SIG-M5 treated with dmso at 0.1 percent for 504 hours (cell line): ENCODE data around the gene OR5C1.
A peak's percentile ranks its signal among the peaks of the same experiment; 100 is the strongest.
"Not testable (repeated sequence)": the region's sequence is repeated elsewhere in the genome, so short reads cannot be mapped to it uniquely, and the experiment has no call there.

Experiments used
- DNase-seq: peaks from one replicate; lab custom pipeline; 2025; ENCODE audit not compliant: unreplicated experiment; lab: John Stamatoyannopoulos, UW

The OR5C1 gene

DNA sequence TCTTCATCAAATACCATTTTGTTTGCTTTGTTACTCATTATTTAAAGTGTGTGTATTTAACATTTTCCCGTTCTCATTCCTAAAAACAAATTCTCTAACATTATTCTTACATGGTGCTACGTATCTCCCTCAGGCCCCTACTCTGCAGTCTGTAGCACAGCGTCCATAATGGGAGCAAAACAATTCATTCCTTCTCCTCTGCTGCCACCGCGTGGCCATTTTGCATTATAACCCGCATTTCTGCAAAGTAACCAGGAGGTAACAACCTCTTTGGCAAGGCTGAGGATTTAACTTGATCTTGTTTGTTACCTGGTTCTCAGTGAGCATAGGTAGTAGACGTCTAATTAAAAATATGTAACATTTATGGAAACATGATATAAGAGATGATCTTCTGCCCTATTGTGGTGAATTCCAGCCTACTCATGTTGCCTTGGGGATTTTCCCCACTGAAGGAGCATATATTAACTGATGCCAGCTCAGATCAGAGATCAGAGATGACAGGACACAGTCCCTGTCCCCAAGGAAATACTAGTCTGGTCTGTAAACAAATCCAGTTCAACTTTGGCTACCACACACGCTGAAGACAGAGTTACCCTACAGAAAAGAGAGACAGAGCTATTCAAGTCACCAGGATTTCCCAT lies 21.7 kb downstream of the OR5C1 start:
- DNase-seq = peak; percentile 72

DNA sequence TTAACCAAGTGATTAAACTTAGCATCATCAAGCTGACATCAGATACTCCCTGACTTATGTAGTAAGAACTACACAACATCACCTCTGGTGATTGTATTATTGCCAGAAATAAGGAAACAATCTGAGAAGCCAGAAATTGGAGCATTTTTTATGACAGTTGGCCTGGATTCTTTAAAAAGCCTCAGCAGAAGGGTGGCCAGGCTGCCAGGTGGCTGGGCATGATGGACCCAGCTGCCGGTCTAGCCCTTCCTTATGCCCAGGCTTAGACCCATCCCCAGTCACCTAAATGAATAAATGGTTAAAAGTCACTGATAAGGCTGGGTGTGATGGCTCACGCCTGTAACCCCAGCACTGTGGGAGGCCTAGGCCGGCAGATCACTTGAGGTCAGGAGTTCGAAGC lies 24.0 kb downstream of the OR5C1 start:
- no peak for DNase-seq

DNA sequence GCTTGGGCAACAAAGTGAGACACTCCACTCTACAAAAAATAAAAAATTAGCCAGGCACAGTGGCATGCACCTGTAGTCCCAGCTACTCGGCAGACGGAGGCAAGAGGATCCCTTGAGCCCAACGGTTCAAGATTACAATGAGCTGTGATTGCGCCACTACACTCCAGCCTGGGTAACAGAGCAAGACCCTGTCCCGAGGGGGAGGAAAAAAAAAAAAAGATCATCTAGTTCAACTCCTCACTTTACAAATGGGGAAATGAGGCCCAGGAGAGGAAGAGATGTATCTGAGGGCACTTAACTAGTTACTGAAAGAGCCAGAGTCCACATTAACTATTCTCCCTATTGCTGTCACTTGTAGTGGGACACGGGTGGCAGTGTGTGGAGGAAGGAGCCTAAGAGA lies 25.8 kb downstream of the OR5C1 start:
- peak; percentile 53 for DNase-seq

DNA sequence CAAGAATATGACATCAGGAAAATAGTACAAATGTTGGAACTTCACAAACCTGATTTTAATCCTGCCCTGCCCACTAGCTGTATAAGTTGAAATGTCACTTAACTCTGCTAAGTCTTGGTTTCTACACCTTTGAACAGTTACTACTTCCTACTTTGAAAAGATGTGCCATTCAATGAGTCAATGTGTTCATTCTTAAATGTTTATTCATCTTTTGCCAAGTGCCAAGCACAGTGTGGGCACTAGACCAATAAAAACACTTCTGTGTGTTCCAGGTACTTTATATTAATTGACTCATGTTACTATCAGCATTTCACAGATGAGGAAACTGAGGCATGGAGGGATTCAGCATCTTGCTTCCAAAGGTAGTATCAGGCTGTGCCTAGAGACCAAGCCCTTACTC lies 26.8 kb downstream of the OR5C1 start:
- DNase-seq = no peak

DNA sequence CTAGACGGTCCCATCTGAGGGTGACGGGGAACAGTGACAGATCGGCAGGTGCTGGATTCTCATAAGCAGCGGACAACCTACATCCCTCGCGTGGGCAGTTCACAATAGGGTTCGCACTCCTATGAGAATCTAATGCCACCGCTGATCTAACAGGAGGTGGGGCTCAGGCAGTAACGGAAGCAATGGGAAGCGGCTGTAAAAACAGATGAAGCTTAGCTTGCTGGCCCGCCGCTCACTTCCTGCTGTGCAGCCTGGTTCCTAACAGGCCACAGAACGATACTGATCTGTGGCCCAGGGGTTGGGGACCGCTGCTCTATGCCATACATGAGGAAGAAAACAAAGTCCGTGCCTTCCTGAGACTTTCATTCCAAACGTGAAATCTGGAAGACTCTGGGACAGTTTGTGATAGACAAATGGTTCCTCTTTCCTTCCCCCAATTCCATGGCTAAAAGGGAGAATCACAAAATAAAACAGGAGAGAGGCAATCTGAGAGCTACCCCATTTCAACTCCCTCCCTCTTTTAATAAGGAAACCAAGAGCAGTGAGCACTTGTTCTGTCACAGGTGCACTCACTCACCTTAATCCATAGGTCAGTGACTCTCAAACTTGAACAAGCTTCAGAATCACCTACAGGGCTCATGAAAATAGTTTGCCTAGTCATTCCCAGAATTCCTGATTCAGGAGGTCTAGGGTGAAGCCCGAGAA lies 27.6 kb downstream of the OR5C1 start:
- no peak for DNase-seq

DNA sequence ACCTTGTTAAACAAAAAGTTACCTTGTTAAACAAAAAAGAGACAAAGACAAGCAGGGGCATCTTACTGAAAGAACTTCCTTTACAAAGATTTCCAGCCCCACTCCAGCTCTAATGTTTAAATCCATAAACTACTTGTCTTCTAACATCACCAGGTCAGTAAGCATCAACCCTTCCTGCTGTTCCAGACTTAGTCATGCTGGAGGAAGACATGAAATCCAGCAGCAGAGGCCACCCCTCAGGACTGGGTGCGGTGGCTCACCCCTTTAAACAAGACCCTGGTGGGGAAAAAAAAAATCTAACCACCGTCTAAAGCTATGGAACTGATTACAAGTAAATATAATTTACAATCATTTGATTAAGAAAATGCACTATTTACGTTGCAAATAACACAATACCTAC lies 30.6 kb downstream of the OR5C1 start:
- no peak for DNase-seq

DNA sequence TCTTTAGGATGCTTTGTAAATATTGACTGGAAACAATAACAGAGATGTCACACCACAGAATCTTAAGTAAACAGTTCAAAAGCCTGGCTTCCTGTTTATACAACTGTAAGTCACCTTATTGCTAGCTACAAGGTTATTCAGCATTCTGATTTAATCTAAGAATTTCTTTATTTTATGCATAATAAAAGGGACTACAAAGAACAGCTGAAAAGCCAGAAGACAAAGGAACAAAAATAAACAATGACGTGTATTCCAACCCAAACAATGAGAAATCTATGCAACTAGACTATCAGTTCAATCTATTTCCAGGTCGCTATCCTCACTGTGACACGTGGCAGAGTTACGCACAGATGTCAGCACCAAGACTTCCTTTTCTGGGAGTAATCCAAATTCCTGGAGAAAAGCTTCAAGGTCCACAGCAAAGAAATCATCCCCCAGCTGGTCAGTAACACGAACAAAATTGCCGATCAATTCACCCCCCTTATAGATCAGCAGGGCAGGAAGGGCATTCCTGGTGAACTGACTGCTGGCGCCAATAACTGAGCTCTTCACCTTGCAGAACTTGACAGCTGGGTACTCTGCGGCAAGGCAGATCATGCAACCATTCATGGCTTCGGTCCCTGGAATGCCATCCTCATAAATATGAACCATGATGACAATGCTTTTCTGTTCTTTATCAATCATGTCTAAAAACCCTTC lies 31.2 kb downstream of the OR5C1 start:
- no peak for DNase-seq

DNA sequence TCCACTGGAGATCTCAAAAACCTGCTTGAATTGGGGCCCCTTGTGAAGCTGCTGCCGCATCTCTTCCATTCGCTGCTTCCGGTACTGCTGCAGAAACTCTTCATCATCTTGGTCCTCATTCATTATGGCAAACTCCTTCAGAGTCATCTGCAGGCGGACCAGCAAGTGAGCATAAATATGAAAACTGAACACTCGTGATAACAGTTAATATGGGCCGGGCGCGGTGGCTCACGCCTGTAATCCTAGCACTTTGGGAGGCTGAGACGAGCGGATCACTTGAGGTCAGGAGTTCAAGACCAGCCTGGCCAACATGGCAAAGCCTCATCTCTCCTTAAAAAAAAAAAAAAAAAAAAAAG lies 31.7 kb downstream of the OR5C1 start:
- DNase-seq = no peak

DNA sequence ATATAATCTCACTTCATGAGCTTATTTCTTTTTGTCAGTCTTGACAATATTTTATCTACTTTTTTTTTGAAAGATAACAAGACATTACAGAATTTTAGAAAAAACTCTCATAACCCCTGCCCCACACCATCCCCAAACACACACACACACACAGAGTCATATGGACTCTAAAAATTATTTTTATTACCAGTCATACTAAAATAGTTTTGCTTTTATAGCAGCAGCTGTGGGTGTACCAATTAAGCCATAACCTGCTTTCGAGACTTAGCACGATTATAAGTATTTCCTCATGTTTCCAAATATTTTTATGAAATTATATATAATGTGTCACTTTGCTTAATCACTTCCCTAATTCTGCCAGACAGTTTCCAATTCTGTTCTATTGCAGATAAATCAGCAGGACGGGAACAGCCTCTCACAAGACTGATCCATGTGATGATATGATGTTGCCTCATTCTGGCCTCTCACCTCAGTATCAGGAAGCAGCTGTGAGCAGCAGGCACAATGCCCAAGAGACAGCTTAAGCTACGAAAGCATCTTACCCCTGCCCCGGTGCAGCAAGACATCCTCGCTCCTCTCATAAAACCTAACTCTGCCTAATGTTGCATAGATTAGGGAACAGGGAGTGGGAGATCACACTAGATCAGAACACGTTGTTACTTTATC lies 32.7 kb downstream of the OR5C1 start:
- peak; percentile 41 for DNase-seq

DNA sequence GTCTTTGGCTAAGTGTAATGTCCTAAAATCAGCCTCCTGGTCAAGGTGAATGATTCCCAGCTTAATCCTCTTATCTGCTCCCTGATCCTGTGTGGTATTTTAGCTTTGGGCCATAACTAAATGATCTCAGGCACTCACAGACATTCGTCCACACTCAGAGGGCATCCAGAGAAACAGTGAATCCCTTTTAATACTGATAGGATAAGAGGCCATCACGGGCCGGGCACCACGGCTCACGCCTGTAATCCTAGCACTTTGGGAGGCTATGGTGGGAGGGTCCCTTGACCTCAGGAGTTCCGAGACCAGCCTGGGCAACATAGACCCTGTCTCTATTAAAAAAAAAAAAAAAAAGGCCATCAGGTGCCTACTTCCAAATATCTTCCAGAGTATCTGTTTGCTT lies 33.3 kb downstream of the OR5C1 start:
- DNase-seq = no peak

DNA sequence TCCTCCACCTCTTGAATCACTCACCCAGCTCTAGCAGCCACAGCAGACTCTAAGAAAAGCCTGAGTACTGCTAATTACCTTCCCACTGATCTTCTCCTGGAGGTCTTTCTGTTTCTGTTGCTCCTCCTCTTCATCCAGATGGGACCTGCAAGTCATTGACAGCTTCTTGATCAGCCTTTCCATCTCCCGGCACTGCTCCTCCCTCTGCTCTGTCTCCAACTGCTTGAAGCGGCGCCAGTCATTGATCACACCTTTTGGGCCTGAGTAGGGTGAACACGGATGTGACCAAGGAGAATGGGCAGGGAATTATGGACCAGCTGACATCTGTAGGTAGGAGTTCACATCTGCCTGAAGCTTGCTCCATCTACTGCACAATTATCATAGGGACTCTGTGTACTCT lies 34.2 kb downstream of the OR5C1 start:
- DNase-seq = no peak

DNA sequence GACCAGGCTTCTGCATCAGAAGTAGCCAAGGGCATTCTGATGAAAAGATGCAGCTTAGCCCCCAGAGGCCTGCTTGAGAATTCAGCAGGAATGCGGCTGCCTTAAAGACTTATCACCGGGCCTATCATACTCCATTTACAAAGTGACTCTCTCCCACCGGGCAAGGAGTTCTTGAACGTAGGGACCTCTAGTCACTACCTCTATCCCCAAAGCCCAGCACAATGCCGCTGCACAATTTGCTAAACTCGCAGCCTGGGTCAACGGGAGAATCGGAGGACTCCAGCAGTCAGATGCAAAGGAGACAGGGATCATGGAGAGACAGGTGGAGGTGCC lies 39.0 kb downstream of the OR5C1 start:
- no peak for DNase-seq

DNA sequence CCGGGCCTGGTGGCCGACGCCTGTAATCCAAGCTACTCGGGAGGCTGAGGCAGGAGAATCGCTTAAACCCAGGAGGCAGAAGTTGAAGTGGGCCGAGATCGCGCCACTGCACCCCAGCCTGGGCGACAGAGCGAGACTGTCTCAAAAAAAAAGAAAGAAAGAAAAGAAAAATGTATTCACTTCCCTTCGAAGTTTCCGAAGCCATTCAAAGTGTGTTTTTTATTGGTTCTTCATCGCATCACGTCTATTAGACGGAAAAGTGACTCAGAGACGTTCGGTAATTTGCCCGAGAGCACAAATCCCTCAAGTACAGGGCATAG lies 40.2 kb downstream of the OR5C1 start:
- not testable (repeated sequence) for DNase-seq

DNA sequence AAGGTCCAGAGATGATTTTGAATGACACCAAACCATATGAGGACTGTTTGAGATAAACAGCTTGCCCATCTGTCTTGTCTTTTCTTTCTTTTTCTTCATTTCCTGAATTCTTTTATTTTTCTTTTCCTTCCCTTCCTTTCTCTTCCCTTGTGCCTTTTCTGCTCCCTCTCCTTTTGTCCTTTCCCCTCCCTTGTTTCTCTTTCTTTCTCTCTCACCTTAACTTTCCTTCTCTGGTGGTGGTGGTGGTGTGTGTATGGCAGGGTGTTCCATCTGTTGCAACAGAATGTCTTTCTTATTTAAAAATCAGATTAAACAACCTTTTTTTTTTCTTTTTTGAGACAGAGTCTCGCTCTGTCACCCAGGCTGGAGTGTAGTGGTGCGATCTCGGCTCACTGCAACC lies 43.5 kb downstream of the OR5C1 start:
- no peak for DNase-seq

DNA sequence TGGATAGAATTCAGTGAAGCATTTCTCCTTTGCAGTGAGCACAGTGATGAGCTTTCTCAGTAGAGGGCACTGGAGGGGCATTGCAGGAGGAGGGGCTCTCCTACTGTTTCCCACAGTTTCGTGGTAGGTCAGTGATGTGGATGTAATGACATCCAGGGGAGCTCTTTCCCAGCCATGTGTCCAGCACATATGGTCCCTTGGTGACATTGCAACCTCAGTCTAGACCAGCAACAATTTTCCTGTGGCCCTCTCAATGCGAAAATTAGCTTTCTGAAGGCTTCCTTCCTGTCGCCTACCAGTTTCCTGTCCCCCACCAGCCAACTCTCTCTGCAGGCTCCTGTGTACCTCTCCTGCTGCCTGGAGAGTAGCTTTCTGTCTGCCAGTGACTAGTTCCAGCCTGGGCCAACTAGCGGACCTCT lies 46.6 kb downstream of the OR5C1 start:
- no peak for DNase-seq

DNA sequence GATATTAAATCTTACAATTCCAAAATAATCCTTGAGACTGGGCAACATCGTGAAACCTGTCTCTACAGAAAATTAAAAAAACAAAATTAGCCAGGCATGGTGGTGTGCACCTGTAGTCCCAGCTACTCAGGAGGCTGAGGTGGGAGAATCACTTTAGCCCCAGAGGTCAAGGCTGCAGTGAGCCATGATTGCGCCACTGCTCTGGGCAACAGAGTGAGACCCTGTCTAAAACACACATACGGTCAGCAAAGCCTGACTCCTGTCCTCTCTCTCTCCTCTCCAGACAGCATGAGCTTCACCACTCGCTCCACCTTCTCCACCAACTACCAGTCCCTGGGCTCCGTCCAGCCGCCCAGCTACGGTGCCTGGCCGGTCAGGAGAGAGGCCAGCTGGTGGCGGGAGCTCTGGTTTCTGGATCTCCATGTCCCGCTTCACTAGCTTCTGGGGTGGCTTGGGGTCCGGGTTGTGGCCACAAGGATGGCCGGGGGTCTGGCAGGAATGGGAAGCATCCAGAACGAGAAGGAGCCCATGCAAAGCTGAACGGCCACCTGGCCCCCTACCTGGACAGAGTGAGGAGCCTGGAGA lies 48.6 kb downstream of the OR5C1 start:
- DNase-seq = no peak

DNA sequence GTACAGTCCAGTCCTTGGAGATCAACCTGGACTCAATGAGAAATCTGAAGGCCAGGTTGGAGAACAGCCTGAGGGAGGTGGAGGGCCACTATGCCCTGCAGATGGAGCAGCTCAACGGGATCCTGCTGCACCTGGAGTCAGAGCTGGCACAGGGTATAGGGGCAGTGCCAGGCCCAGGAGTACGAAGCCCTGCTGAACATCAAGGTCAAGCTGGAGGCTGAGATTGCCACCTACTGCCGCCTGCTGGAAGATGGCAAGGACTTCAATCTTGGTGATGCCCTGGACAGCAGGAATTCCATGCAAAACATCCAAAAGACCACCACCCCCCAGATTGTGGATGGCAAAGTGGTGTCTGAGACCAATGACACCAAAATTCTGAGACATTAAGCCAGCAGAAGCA lies 49.7 kb downstream of the OR5C1 start:
- DNase-seq = not testable (repeated sequence)
